GM21723 (cell line): Measurements from ENCODE around the gene CLMP.
"Not testable (repeated sequence)": the region's sequence is repeated elsewhere in the genome, so short reads cannot be mapped to it uniquely, and the experiment has no call there.

Experiments
- ATAC-seq: cut with Tn5 transposase; IDR thresholded peaks from one replicate; pipeline ENCODE4 v1.9.1; 2021; ENCODE audit warnings: mild to moderate bottlenecking, moderate library complexity; ENCODE audit not compliant: unreplicated experiment

Gene CLMP

DNA sequence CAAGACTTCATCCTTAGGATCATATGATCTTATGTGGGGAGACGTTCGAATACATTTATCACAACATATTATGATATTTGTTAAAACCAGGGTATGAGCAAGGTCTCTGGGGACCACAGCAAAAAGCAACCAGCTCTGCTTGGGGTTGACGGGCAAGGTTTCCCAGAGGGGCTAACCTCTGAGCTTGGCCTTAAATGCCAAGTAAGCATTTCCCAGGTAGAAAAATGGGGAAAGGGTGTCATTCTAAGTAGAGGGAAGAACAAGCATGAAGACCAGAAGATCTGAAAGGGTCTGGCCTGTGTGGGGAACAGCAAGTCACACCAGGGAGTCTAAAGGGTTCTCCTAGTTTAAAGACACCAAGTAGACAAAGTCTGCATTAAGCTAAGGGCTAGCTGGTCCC, 24.1 kb downstream of the CLMP start:
- no peak for ATAC-seq

- ATAC-seq, result no peak
Observed at GRCh38 chr11:123169821-123170220, 25.2 kb downstream of the CLMP start.

- no peak for ATAC-seq
Observed at GRCh38 chr11:123168955-123169484, 26.0 kb downstream of the CLMP start.

DNA sequence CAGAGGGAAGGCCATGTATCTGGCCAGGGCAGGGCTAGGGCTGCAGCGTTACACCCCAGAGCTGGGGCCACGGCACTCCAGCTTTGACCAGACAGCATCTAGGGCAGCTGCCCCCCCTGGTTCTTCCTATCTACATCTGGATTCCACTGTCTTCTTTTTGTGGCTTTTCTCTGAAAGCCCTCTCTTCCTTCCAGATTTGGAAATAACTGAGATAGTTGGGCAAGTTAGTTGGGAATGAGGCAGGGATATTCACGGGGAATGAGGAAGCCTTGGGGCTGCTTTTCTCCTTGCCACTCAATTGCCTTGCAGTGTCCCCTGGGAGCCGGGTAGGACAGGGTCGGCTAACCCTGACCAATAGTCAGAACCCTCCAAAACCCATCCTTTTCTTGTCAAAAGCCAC, 26.8 kb downstream of the CLMP start:
- no peak for ATAC-seq

GRCh38 chr11:123166071-123166559, 28.9 kb downstream of the CLMP start:
- ATAC-seq, result no peak

DNA sequence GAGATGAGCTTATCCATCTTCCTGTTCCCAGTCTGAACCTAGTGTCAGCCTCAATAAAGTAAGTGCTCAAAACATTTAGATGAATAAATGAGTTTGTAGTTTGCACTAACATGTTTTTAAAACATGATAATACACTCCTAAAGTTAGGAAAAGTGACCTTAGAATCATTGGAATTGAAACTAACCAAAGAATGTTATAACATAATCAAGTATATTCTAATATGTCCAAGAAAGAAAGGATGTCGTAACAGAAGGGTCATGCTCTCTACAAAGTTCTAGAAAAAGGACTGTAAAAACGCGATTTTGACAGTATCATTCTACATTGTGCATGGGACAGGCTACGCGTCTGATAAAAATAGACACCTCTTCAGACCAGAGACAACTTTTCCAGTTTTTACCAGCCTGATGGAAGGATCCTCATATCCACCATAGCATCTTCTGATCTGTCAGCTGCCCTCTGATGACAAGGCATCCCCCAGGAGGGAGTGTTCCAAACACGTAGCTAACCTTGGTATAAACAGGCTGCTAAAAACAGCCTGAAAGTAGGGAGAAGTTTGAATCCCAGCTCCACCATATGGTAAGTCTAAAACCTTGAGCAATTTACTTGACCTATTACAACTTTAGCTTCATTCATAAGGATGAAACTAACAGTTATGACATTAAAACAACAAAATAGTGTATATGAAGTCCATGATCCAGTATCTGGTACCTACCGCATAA, 30.2 kb downstream of the CLMP start:
- no peak for ATAC-seq

- ATAC-seq, result no peak
Observed at GRCh38 chr11:123163621-123164020, 31.4 kb downstream of the CLMP start.

DNA sequence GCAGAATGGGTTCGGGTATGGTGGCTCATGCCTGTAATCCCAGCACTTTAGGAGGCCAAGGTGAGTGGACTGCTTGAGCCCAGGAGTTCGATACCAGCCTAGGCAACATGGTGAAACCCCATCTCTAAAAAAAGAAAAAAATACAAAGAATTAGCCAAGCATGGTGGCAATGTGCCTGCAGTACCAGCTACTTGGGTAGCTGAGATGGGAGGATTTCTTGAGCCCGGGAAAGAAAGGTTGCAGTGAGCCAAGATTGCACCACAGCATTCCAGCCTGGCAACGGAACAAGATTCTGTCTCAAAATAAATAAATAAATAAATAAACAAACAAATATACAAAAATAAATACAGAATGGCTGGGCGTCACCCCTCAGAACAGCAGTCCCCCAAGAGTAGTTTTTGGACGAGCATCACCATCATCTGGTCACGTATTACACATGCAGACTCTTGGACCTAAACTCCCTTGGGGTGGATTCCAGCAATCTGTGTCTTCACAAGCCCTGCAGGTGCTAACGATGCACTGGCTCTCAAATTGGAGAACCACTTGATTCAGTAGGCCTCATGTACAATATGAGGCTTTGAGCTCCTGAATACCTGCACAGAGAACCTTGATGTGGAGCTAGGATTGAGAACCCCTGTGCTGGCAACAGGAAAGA, 33.5 kb downstream of the CLMP start:
- ATAC-seq, result no peak

GRCh38 chr11:123159183-123159857, 35.7 kb downstream of the CLMP start:
- ATAC-seq, result no peak

GRCh38 chr11:123158033-123159003, 36.7 kb downstream of the CLMP start:
- no peak for ATAC-seq

GRCh38 chr11:123152951-123153350, 42.1 kb downstream of the CLMP start:
- no peak for ATAC-seq

DNA sequence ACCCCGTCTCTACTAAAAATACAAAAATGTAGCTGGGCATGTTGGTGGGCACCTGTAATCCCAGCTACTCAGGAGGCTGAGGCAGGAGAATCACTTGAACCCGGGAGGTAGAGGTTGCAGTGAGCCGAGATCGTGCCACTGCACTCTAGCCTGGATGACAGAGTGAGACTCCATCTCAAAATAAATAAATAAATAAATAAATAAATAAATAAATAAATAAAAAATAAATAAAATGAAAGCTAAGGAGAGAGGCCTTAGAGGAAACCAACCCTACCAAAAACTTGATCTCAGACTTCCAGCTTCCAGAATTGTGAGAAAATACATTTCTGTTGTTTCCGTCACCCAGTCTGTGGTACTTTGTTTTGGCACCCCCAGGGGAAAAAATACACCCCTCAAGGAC, 42.7 kb downstream of the CLMP start:
- ATAC-seq, result not testable (repeated sequence)

GRCh38 chr11:123151796-123152195, 43.3 kb downstream of the CLMP start:
- ATAC-seq, result no peak

GRCh38 chr11:123151366-123151765, 43.7 kb downstream of the CLMP start:
- no peak for ATAC-seq

DNA sequence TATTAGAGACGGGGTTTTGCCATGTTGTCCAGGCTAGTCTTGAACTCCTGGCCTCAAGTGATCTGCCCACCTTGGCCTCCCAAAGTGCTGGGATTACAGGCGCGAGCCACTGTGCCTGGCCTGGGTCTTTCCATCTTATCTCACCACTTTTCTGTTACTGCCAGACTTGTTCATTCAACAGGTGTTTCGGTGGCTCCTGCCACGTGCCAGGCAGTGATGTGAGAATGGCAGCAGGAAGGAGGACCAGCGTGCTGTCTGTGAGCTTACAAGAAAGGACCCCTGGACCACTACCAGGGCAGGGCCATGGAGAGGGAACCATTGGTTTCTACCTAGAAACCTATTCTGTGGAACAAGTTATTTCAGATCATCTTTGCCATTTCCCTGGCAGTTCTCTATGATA, 44.2 kb downstream of the CLMP start:
- ATAC-seq, result no peak

DNA sequence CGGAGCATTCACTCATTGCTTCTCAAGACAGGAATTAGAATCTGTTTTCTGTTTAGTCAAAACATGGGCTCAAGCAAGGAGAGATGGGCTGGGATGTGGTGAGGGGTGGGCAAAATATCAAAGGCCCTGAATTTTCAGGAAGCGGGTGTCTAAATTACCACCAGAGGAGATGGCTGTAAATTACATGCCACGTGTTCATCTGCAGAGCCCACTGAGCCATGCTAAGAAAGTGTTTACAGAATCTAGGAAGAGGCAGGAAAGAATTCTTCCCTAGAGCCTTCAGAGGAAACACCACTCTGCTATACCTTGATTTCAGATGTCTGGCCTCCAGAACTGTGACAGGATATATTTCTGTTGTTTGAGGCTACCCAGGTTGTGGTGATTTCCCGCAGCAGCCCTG, 46.1 kb downstream of the CLMP start:
- ATAC-seq, result no peak

GRCh38 chr11:123145661-123146060, 49.4 kb downstream of the CLMP start:
- ATAC-seq, result no peak

DNA sequence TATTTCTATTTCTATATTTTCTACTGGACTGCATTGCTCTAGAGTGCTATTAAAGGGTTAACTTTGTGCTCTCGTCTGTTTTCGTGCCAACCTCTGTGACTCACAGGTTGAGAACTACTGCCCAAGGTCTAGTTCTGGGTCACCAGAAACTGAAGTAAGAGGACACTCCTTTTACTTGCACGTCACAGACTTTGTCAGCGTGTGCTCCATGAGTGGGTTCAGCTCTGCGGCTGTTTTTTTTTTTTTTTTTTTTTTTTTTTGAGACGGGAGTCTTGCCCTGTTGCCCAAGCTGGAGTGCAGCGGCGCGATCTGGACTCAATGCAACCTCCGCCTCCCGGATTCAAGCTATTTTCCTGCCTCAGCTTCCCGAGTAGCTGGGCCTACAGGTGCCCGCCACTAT, 49.8 kb downstream of the CLMP start:
- ATAC-seq, result no peak

DNA sequence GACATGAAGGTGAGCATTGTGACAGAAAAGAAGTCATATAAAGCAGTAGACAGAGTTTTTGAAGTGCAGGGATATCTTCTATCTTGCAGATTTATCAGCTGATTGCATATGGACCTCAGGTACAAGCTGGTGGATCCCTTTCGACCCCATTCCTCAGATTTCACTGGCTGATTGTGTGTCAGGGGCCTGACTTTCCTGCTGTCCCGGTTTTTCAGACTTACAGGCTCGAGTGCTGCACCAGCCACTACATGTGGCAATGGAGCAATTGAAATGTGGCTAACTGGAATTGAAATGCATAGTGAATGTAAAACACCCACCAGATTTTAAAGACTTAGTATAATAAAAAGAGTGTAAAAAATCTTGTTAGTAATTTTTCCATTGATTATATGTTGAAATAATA, 50.3 kb downstream of the CLMP start:
- ATAC-seq, result no peak

DNA sequence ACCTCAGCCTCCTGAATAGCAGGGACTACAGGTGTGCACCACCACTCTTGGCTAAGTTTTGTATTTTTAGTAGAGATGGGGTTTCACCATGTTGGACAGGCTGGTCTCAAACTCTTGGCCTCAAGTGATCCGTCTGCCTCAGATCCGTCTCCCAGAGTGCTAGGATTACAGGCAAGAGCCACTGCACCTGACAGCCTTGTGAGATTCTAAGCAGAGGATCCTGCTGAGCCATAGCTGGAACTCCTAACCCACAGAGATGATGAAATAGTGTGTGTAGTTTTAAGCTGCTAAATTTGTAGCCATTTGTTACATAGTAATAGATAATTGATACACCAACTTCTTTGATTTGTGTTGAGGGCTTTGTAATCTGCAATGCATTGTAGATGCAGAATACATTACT, 51.1 kb downstream of the CLMP start:
- ATAC-seq, result no peak

GRCh38 chr11:123143476-123143875, 51.6 kb downstream of the CLMP start:
- no peak for ATAC-seq
